Central memory CD4-positive, alpha-beta T cell (primary cell): ENCODE results near the gene GLI3.

Source experiments
- DNase-seq: peaks from one replicate; pipeline ENCODE4 v3.0.0; 2022
- total RNA-seq, 3 experiments: gene quantifications; one replicate each; lab custom pipeline; 2026; lab: John Stamatoyannopoulos, UW

GLI3 gene
- 0 reads per million in 3 experiments for total RNA-seq

GRCh38 chr7:42236976-42237810, at the start of gene GLI3:
GLI3 (minus strand) TSS chr7:42237209; CDS start chr7:42223253, 13,956 bp downstream.
- no peak for DNase-seq

- no peak for DNase-seq
Observed at GRCh38 chr7:42285383-42285824, 48.4 kb upstream of the GLI3 start.

GRCh38 chr7:42283553-42283952, 46.5 kb upstream of the GLI3 start:
- no peak for DNase-seq

GRCh38 chr7:42278344-42278743, 41.3 kb upstream of the GLI3 start:
- no peak for DNase-seq

- no peak for DNase-seq
Observed at GRCh38 chr7:42274053-42274452, 37.0 kb upstream of the GLI3 start.

GRCh38 chr7:42272793-42273665, 36.0 kb upstream of the GLI3 start:
- DNase-seq = no peak

- no peak for DNase-seq
Observed at GRCh38 chr7:42269161-42269560, 32.2 kb upstream of the GLI3 start.

- DNase-seq = no peak
Observed at GRCh38 chr7:42264702-42265101, 27.7 kb upstream of the GLI3 start.

GRCh38 chr7:42263971-42264370, 27.0 kb upstream of the GLI3 start:
- no peak for DNase-seq

- DNase-seq = no peak
Observed at GRCh38 chr7:42262964-42263363, 26.0 kb upstream of the GLI3 start.

GRCh38 chr7:42254217-42254616, 17.2 kb upstream of the GLI3 start:
- DNase-seq = no peak

- no peak for DNase-seq
Observed at GRCh38 chr7:42253316-42253715, 16.3 kb upstream of the GLI3 start.

- no peak for DNase-seq
Observed at GRCh38 chr7:42250411-42250810, 13.4 kb upstream of the GLI3 start.

- no peak for DNase-seq
Observed at GRCh38 chr7:42248579-42248978, 11.6 kb upstream of the GLI3 start.

GRCh38 chr7:42247301-42247700, 10.3 kb upstream of the GLI3 start:
- no peak for DNase-seq

- DNase-seq = no peak
Observed at GRCh38 chr7:42244828-42245227, 7.8 kb upstream of the GLI3 start.

GRCh38 chr7:42242381-42242780, 5.4 kb upstream of the GLI3 start:
- no peak for DNase-seq

GRCh38 chr7:42241424-42241823, 4.4 kb upstream of the GLI3 start:
- DNase-seq = no peak

GRCh38 chr7:42240416-42240815, 3.4 kb upstream of the GLI3 start:
- no peak for DNase-seq

- DNase-seq = no peak
Observed at GRCh38 chr7:42238709-42239366, 1.8 kb upstream of the GLI3 start.

- DNase-seq = no peak
Observed at GRCh38 chr7:42237811-42238541, 967 bp upstream of the GLI3 start.

GRCh38 chr7:42236266-42236975, 588 bp downstream of the GLI3 start:
- no peak for DNase-seq
